Ishikawa (cell line): ENCODE results near the gene WDR41.
A peak's percentile ranks its signal among the peaks of the same experiment; 100 is the strongest.

Source experiments
- CEBPB ChIP-seq: IDR thresholded peaks from 2 replicates; pipeline ENCODE4 v1.6.1; 2012
- CREB1 ChIP-seq: IDR thresholded peaks from 2 replicates; pipeline ENCODE4 v1.6.1; 2012; ENCODE audit warnings: low read depth
- EGR1 ChIP-seq: IDR thresholded peaks from 2 replicates; pipeline ENCODE4 v1.6.1; 2012
- EP300 ChIP-seq: IDR thresholded peaks from 2 replicates; pipeline ENCODE4 v1.6.1; 2012; ENCODE audit warnings: borderline replicate concordance
- FOXM1 ChIP-seq: IDR thresholded peaks from 2 replicates; pipeline ENCODE4 v1.6.1; 2012; ENCODE audit warnings: low read depth, borderline replicate concordance
- MAX ChIP-seq: IDR thresholded peaks from 2 replicates; pipeline ENCODE4 v1.6.1; 2012
- NFIC ChIP-seq: IDR thresholded peaks from 2 replicates; pipeline ENCODE4 v1.6.1; 2012
- RAD21 ChIP-seq: IDR thresholded peaks from 2 replicates; pipeline ENCODE4 v1.6.1; 2012; ENCODE audit warnings: low read depth
- REST ChIP-seq: IDR thresholded peaks from 2 replicates; pipeline ENCODE4 v1.6.1; 2012; ENCODE audit warnings: low read depth, mild to moderate bottlenecking
- TAF1 ChIP-seq: IDR thresholded peaks from 2 replicates; pipeline ENCODE4 v1.6.1; 2012; ENCODE audit warnings: low read depth, mild to moderate bottlenecking
- TCF12 ChIP-seq: IDR thresholded peaks from 2 replicates; pipeline ENCODE4 v1.6.1; 2012; ENCODE audit warnings: low read depth
- TEAD4 ChIP-seq: IDR thresholded peaks from 2 replicates; pipeline ENCODE4 v1.6.1; 2012
- YY1 ChIP-seq: IDR thresholded peaks from 2 replicates; pipeline ENCODE4 v1.6.1; 2012; ENCODE audit warnings: low read depth
- ZBTB7A ChIP-seq: IDR thresholded peaks from 2 replicates; pipeline ENCODE4 v1.6.1; 2012; ENCODE audit warnings: low read depth
- TF ChIP-seq, protein P1 (sequence below): IDR thresholded peaks from 2 replicates; pipeline ENCODE4 v1.6.1; 2012

WDR41 gene

DNA sequence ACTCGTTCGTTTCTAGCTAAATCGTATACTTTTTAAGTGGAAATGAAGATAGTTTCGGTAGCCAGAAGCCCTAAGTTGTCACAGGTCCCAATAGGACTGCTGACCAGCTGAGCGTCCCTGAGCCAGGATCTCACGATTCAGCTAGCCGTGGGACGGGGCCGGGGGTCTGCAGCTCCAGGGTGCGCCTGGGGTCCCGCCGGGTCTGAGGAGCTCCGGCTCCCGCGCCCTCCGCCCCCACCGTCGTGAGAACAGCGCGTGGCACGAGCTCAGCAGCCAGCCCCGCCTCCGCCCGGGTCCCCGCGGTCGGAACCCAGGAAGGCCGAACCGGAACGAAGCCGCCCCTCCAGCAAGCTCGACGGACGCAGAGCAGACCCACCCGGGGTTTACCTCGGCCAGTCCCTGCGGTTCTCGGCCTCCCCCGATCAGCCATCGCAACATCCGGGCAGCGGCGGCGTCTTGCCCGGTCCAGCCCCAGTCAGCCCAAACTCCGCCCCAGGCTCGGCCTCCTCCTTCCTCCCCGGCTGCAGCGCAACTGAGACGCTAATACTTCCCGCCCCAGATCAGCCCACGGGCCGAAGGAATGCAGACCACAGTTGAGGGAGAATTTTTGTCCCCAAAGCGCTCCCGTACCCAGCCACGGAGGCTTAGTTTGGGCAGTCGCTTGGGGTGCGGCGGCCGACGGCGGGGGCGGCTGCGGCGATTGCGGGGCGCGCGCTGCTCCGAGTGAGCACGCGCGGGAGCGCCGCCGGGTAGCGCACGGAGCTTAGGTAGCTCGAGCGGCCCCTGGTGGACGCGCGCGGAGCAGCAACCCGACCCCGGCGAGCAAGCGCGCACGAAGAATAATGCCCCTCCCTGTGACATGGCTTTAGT lies at the start of gene WDR41:
WDR41 (minus strand) TSS at position 534 of the 870 bp plus-strand sequence; CDS start at position 438, 96 bp downstream.
- TF ChIP-seq REST (no peak), EGR1 (peak; percentile 85), ZBTB7A (peak; percentile 95), TEAD4 (no peak; the same call in 1 of the 2 replicates), NFIC (no peak), CEBPB (no peak), EP300 (peak; percentile 28; the same call in 1 of the 2 replicates), CREB1 (no peak), FOXM1 (no peak), TCF12 (peak; percentile 51; the same call in 1 of the 2 replicates), TAF1 (peak; percentile 85), YY1 (no peak; the same call in 1 of the 2 replicates), RAD21 (peak; percentile 60), MAX (peak; percentile 86)
- TF ChIP-seq, protein P1, sequence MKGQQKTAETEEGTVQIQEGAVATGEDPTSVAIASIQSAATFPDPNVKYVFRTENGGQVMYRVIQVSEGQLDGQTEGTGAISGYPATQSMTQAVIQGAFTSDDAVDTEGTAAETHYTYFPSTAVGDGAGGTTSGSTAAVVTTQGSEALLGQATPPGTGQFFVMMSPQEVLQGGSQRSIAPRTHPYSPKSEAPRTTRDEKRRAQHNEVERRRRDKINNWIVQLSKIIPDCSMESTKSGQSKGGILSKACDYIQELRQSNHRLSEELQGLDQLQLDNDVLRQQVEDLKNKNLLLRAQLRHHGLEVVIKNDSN, result no peak

GRCh38 chr5:77531297-77531696 lies 39.2 kb upstream of the WDR41 start:
- TF ChIP-seq TEAD4, result no peak
- no peak for TF ChIP-seq MAX
- TF ChIP-seq YY1, result no peak
- no peak for TF ChIP-seq REST
- no peak for TF ChIP-seq TAF1
- TF ChIP-seq ZBTB7A, result no peak
- TF ChIP-seq, protein P1, result no peak
- no peak for TF ChIP-seq NFIC
- no peak for TF ChIP-seq TCF12
- TF ChIP-seq EGR1, result no peak
- no peak for TF ChIP-seq EP300
- no peak for TF ChIP-seq CEBPB
- TF ChIP-seq RAD21, result no peak
- no peak for TF ChIP-seq CREB1

DNA sequence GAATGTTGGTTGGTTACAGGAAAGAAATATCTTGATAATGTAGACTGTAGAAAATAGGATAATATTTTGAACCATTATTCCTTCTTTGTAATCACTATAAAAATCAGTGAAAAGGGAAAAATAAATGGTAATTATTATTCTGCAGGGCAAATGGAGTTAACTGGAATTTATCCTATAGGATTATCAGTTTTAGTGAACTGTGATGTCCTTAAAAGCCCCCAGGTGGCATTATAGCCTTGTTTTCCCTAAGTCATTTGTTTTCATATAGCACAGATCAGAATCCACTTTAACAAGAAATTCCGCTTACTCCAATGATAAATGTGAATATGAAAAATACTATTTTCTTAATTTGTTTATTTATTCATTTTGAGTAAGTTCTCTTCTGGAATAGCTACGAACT lies 26.2 kb upstream of the WDR41 start:
- TF ChIP-seq RAD21 (peak; percentile 51), TAF1 (no peak)

- TF ChIP-seq EP300 (no peak), RAD21 (no peak), CEBPB (no peak), TCF12 (no peak), MAX (no peak), CREB1 (no peak), ZBTB7A (no peak), NFIC (no peak), EGR1 (no peak), YY1 (no peak), FOXM1 (no peak)
- TF ChIP-seq, protein P1, result no peak
Observed at GRCh38 chr5:77514457-77514856, 22.3 kb upstream of the WDR41 start.

DNA sequence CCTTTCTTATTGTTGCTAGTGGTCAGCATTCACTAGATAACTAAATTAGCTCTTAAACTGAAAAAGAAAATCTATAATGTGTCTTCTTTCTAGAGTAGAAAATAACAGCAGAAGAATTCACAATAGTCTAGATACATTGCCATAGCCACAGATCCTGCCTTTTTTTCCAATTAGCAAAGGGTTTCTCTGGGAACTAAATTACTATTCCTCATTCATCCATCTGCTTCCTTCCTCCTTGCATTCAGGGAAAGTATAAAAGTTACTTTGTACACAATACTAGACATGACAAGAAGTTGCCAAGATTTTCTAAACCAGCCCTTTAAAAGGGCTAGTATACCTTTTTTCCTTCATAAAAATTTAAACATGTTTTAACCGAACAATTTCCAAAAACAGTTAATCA lies 21.2 kb upstream of the WDR41 start:
- TF ChIP-seq EGR1 (no peak), CEBPB (no peak), EP300 (no peak)
